NT2/D1 (cell line): ENCODE data around the gene CMTM4.

Experiments used
- DNase-seq: peaks from one replicate; pipeline ENCODE4 v3.0.0-alpha.2; 2011; ENCODE audit warnings: low read depth, low spot score
- H3K27me3 ChIP-seq: 2 replicates; pipeline ENCODE4 v1.6.0; 2011; ENCODE audit warnings: mild to moderate bottlenecking; ENCODE audit not compliant: insufficient read length, insufficient read depth
- H3K36me3 ChIP-seq: 2 replicates; pipeline ENCODE4 v1.6.1; 2011; ENCODE audit warnings: mild to moderate bottlenecking, low read length, mixed read lengths; ENCODE audit not compliant: insufficient read depth, insufficient read length
- H3K4me1 ChIP-seq: 2 replicates; pipeline ENCODE4 v1.5.1; 2011; ENCODE audit not compliant: insufficient read depth, insufficient read length
- H3K4me3 ChIP-seq: 2 replicates; pipeline ENCODE4 v1.5.1; 2011; ENCODE audit warnings: low read depth; ENCODE audit not compliant: insufficient read length
- H3K9ac ChIP-seq: 2 replicates; pipeline ENCODE4 v1.6.0; 2011; ENCODE audit warnings: low read depth; ENCODE audit not compliant: insufficient read length
- H3K9me3 ChIP-seq: 2 replicates; pipeline ENCODE4 v1.5.1; 2011; ENCODE audit warnings: mild to moderate bottlenecking, low read length; ENCODE audit not compliant: insufficient read depth
- SUZ12 ChIP-seq: IDR thresholded peaks from 2 replicates; pipeline ENCODE4 v1.6.1; 2011; ENCODE audit not compliant: insufficient read length, insufficient read depth; ENCODE audit errors: extremely low read depth
- YY1 ChIP-seq: IDR thresholded peaks from 2 replicates; pipeline ENCODE4 v1.6.1; 2011; ENCODE audit not compliant: insufficient read length, insufficient read depth
- ZNF274 ChIP-seq: IDR thresholded peaks from 2 replicates; pipeline ENCODE4 v1.6.1; 2011; ENCODE audit warnings: mild to moderate bottlenecking, low read depth, low read length

Gene CMTM4

DNA sequence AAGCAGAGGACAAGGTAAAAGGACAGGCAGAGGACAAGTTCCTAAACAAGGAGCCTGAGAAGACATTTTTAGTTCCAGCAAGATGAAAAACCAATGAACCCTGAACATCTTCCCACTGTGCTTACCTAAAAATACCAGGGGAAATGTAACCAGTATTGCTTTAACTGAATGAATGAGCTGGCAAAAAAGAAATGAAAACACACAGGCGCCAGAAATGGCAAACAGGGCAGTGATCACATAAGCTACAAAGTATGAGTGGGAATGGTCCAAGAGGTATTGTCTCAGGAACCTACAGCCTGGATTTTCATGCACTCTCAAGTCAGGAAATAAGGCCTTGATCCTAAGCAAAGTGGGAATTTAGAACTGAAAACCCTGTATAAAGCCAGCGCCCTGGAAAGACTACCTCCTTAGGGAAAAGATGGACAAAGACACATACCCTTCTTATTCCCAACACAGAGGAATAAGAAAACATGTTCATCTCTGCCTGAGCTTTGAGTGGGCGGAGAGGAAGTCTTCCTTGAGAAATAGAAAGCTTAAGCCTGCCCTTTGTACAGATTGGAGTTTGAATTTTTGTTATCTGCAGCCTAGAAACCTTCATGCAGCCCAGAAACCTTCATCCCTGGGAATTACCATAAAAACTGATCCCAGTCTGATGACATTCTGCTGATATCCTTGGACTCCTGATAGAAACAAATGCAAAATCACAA is 115.1 kb downstream of the CMTM4 start:
- H3K36me3 ChIP-seq, result no peaks in the 10 kb centered on the region
- H3K9ac ChIP-seq, result no peak overlapping the region
- DNase-seq, result no peak
- H3K4me1 ChIP-seq, result peaks cover 13% of the 10 kb centered on the region
- TF ChIP-seq ZNF274 (no peak), SUZ12 (no peak), YY1 (no peak)
- H3K9me3 ChIP-seq, result no peaks in the 10 kb centered on the region
- no peaks in the 10 kb centered on the region for H3K27me3 ChIP-seq
- no peak overlapping the region for H3K4me3 ChIP-seq

DNA sequence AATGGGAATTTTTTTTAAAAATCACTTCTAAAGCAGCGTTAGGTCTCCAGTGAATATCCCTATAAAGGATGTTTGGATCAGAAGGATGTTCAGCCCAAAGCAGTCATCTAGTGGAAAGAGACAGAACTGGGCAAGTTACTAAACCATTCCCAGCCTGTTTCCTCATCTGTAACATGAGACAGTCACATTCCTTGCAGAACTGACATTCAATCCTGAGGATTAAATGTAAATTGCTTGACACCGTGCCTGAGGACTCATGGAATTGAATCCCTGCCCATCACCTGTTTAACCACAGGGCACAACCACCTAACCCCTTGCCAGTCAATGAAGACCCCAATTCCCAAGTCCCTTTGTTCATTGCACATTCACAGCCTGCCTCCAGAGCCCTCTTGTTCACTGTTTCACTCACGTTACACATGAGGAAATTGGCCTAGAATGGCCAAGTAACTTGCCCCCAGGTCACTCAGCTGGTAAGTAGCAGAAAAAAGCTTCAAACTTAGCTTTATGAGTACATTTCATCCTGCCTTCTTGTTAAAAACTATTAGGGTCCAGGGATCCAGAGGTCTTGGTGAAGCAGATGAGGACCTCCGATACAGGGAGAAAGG is 115.8 kb downstream of the CMTM4 start:
- H3K27me3 ChIP-seq, result no peaks in the 10 kb centered on the region
- DNase-seq, result no peak
- TF ChIP-seq YY1 (no peak), ZNF274 (no peak), SUZ12 (no peak)
- H3K4me3 ChIP-seq, result no peak overlapping the region
- peaks cover 10% of the 10 kb centered on the region for H3K4me1 ChIP-seq
- no peaks in the 10 kb centered on the region for H3K9me3 ChIP-seq
- no peaks in the 10 kb centered on the region for H3K36me3 ChIP-seq
- H3K9ac ChIP-seq, result no peak overlapping the region

DNA sequence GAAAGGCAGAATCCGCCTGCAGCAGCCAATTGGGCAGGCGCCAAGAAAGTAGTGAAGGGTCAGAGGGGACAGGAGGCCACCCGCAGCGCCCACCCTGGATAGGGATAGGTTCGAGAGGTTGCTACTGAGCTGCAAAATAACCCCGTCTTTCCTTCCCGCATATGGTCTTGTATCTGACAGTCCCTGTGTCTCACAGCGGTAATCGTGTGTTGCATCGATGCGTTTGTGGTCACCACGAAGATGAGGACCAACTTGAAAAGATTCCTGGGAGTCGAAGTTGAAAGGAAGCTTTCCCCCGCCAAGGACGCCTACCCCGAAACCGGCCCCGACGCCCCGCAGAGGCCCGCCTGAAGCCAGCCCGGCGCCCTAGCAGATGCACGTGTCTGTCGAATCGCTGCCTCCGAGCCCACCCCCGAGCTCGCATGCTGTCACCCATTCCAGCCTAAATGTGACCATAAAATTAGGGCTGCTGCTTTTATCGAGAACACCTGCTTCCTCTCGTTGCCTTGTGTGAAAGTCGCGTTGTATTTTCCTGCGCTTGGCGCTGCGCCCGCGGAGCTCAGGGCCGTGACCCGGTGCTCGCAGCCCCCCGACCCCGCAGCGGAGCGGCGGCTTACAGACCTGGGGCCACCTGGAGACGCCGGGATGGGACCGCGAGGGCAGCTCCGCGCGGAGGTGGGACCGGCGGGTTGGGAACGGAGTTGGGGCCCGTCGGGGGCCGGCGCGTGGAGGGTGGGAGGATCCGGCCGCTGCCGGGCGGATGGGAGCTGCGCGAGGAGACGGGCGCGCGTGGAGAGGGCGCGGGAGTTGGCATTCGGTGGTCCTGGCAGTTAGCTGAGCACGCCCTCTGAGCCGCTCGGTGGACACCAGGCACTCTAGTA is 117.7 kb downstream of the CMTM4 start, which contains the start of gene CMTM2:
Gene CMTM2, plus strand, starts transcription at position 813 of the 881 bp plus-strand sequence. CDS start 145 bp downstream, outside the sequence.
- Histone ChIP-seq H3K4me1 (peaks cover 10% of the 10 kb centered on the region), H3K9me3 (no peaks in the 10 kb centered on the region), H3K9ac (no peak within 1 kb of the TSS), H3K27me3 (no peaks in the 10 kb centered on the region), H3K4me3 (no peak within 1 kb of the TSS), H3K36me3 (no peaks in the 10 kb centered on the region)
- DNase-seq, result no peak
- TF ChIP-seq SUZ12 (no peak), ZNF274 (no peak), YY1 (no peak)

DNA sequence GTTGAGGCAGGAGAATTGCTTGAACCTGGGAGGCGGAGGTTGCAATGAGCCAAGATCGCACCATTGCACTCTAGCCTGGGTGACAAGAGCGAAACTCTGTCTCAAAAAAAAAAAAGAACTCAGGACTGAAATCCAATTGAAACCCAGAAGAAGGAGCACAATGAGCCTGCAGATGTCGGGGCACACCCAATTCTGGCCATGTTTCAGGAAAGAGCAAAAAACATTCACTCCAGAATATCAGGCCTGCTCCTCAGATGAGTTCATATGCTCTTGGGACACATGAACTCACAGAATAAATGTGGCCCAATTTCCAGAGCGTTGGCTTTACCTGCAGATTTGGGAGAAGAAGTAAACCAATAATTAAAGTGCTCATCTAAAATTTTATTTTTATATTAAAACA is 120.2 kb downstream of the CMTM4 start:
- H3K9ac ChIP-seq, result no peak overlapping the region
- no peaks in the 10 kb centered on the region for H3K36me3 ChIP-seq
- TF ChIP-seq YY1, result no peak
- TF ChIP-seq SUZ12, result no peak
- TF ChIP-seq ZNF274, result no peak
- H3K9me3 ChIP-seq, result no peaks in the 10 kb centered on the region
- peaks cover 3% of the 10 kb centered on the region for H3K27me3 ChIP-seq
- H3K4me1 ChIP-seq, result peaks cover 10% of the 10 kb centered on the region
- DNase-seq, result no peak
- no peak overlapping the region for H3K4me3 ChIP-seq

DNA sequence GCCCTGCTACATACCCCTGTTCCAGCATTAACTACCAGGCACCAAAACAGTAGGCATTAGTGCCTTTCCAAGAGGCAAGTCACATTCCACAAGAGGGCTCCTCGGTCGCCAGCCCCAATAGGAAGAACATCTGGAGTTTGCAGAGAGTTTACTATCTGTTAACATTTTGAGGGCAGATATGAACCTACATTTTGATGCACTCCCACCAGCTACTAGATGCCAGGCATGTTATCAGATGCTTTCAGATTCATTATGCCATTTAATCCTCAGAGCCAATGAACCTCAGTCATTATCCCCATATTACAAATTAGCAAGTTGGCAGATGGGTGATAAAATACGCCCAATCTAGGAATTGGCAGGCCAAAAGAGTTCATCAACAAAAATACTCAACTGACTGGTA is 121.5 kb downstream of the CMTM4 start:
- DNase-seq, result no peak
- no peak for TF ChIP-seq ZNF274
- TF ChIP-seq SUZ12, result no peak
- no peak for TF ChIP-seq YY1
- H3K4me3 ChIP-seq, result no peak overlapping the region
- H3K9me3 ChIP-seq, result no peaks in the 10 kb centered on the region
- H3K9ac ChIP-seq, result no peak overlapping the region
- H3K36me3 ChIP-seq, result no peaks in the 10 kb centered on the region
- peaks cover 5% of the 10 kb centered on the region for H3K4me1 ChIP-seq
- peaks cover 3% of the 10 kb centered on the region for H3K27me3 ChIP-seq

DNA sequence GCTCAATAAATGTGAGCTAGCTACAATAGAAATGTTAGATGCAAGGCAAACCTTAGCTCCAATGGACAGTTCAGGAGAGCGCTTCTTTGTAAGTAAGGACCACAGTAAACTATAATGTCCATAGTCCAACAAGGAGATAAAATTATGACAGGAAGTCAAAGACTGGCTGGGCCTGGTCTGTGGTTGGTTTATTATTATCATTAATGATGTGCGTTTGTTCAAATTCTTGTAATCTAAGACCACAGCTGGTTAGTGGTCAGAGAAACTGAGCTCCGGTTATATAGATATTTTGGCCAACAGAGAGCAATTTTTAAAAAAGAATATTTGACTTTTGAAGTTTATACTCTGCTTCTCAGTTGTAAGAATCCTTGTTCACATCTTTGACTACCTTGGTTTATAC is 122.0 kb downstream of the CMTM4 start:
- Histone ChIP-seq H3K4me3 (no peak overlapping the region), H3K27me3 (peaks cover 3% of the 10 kb centered on the region), H3K9me3 (no peaks in the 10 kb centered on the region), H3K4me1 (peaks cover 2% of the 10 kb centered on the region), H3K9ac (no peak overlapping the region), H3K36me3 (no peaks in the 10 kb centered on the region)
- no peak for DNase-seq
- TF ChIP-seq YY1 (no peak), ZNF274 (no peak), SUZ12 (no peak)

DNA sequence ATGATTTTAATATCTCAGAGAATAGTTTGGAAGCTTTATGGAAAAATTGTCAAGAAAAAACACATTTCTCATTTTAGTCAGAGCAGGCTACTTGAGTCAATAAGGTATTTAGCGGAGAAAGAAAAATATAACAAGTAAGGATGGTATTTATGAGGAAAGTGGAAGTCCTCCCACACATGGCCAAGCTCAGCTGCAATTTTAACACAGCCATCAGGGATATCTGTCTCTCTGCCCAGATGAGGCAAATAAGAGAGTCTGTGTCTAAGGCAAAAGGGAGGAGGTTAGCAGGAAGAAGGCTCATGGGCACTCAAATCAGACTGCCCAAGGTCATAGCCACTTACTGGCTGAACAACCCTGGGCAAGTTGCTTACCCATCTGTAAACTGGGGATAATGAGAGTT is 122.5 kb downstream of the CMTM4 start:
- no peak overlapping the region for H3K9ac ChIP-seq
- TF ChIP-seq YY1, result no peak
- no peak for TF ChIP-seq ZNF274
- no peak for TF ChIP-seq SUZ12
- no peak for DNase-seq
- H3K4me3 ChIP-seq, result no peak overlapping the region
- no peaks in the 10 kb centered on the region for H3K36me3 ChIP-seq
- peaks cover 3% of the 10 kb centered on the region for H3K27me3 ChIP-seq
- no peaks in the 10 kb centered on the region for H3K9me3 ChIP-seq
- H3K4me1 ChIP-seq, result peaks cover 2% of the 10 kb centered on the region
